Right lobe of liver (tissue), 4 donors: ENCODE data around the gene STRBP.

ENCODE experiments used
- CTCF ChIP-seq, 4 donors: fragments of 200-600 bp in 3 of 4; fragments of 450-650 bp in 1 of 4; IDR thresholded peaks; one replicate each; pipeline versions ENCODE4 v1.5.1 to v1.8.0; 2016 to 2022; ENCODE audit warnings: antibody characterized with exemption in 4 of 4, mild to moderate bottlenecking in 2 of 4
- POLR2A ChIP-seq: fragments of 450-650 bp; IDR thresholded peaks from one replicate; pipeline ENCODE4 v1.6.1; 2017; ENCODE audit warnings: antibody characterized with exemption, mild to moderate bottlenecking
- donor health status: DM: no; HTN: no; CAD: no.
- donor health status: DM: no; HTN: no; CAD: no.
- donor health status: DM: no; HTN: yes; CAD: no.

- TF ChIP-seq POLR2A (no peak), CTCF (IDR thresholded peaks at IDR 0.05) (no peak)
Observed at GRCh38 chr9:123234853-123235252, 33.5 kb downstream of the STRBP start.
